ENCODE measurements around the gene TXNDC16. TPM values are rescaled to one million over a fixed set of nuclear protein-coding genes. Genes with fewer than 3 reads are reported as not detected.
"Not testable (repeated sequence)": the region's sequence is repeated elsewhere in the genome, so short reads cannot be mapped to it uniquely, and the experiment has no call there.

TXNDC16 gene
- total RNA-seq, 2 experiments from 2014 or later: 10.5 to 12.0 TPM

- no peak overlapping the region for H3K4me3 Mint-ChIP-seq
- no peaks in the 10 kb centered on the region for H3K27me3 Mint-ChIP-seq
- DNase-seq: no peak
- H3K4me1 Mint-ChIP-seq: no peaks in the 10 kb centered on the region
- no peak overlapping the region for H3K27ac Mint-ChIP-seq
- ChIA-PET CTCF (interaction anchor here (0.6 to 1.0 kb wide), 3 partner anchors 16 to 30 kb away, joined by 3 read pairs; partner anchors contain the start of gene TXNDC16), POLR2A (no interaction called here)
- no peaks in the 10 kb centered on the region for H3K9me3 Mint-ChIP-seq
- peaks cover 17% of the 10 kb centered on the region for H3K36me3 Mint-ChIP-seq (ENCODE audit: low read depth)
These were observed 25.3 kb downstream of the TXNDC16 start for GRCh38 chr14:52527052-52527451.

GRCh38 chr14:52522581-52523345 is 29.5 kb downstream of the TXNDC16 start:
- CTCF ChIA-PET: no interaction called here
- no peak overlapping the region for H3K27ac Mint-ChIP-seq
- DNase-seq: no peak
- H3K27me3 Mint-ChIP-seq: no peaks in the 10 kb centered on the region
- POLR2A ChIA-PET: no interaction called here
- no peaks in the 10 kb centered on the region for H3K9me3 Mint-ChIP-seq
- H3K36me3 Mint-ChIP-seq (ENCODE audit: low read depth): peaks cover 7% of the 10 kb centered on the region
- H3K4me1 Mint-ChIP-seq: no peaks in the 10 kb centered on the region
- H3K4me3 Mint-ChIP-seq: no peak overlapping the region

GRCh38 chr14:52522033-52522432 is 30.3 kb downstream of the TXNDC16 start:
- H3K4me1 Mint-ChIP-seq: no peaks in the 10 kb centered on the region
- H3K4me3 Mint-ChIP-seq: no peak overlapping the region
- H3K27ac Mint-ChIP-seq: no peak overlapping the region
- DNase-seq: no peak
- no peaks in the 10 kb centered on the region for H3K27me3 Mint-ChIP-seq
- ChIA-PET POLR2A (no interaction called here), CTCF (no interaction called here)
- peaks cover 4% of the 10 kb centered on the region for H3K36me3 Mint-ChIP-seq (ENCODE audit: low read depth)
- no peaks in the 10 kb centered on the region for H3K9me3 Mint-ChIP-seq

DNA sequence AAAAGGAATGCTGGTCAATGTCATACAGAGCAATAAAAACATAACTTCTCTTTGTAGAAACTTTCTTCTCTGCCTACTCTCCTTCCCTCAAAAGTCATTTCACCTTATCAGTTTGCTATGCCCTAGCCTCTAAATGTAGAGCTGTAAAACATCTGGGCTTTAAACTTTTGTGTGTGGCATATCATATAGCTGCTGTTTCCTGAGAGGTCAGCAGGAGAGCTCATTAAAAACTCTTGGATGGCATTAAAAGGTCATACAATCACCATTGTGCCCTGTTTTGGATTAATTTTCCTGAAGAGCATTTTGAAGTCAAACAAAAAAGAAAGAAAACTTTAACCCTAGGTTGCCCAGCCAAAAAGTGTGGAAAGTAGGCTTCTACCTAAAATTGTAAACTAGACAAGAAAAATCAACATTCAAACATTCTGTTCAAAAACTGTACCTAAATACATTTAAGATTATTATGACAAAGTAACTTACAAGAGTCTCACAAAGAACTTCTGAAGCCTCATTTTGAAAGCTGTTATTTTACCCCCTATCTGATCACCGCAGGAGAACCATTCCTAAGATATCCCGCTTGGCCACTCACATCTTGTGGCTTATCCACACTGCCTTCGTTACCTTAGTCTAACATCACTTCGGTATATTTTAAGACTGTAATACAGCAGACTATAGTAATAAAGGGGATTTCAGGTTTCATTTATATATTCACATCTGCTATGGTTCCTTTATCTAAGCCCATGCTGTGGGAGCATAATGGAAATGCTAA is 38.1 kb downstream of the TXNDC16 start:
- Mint-ChIP-seq H3K4me1 (no peaks in the 10 kb centered on the region), H3K9me3 (no peaks in the 10 kb centered on the region), H3K36me3 (ENCODE audit: low read depth) (peaks cover 2% of the 10 kb centered on the region), H3K27ac (no peak overlapping the region), H3K27me3 (no peaks in the 10 kb centered on the region), H3K4me3 (no peak overlapping the region)
- ChIA-PET POLR2A (no interaction called here), CTCF (no interaction called here)
- no peak for DNase-seq

DNA sequence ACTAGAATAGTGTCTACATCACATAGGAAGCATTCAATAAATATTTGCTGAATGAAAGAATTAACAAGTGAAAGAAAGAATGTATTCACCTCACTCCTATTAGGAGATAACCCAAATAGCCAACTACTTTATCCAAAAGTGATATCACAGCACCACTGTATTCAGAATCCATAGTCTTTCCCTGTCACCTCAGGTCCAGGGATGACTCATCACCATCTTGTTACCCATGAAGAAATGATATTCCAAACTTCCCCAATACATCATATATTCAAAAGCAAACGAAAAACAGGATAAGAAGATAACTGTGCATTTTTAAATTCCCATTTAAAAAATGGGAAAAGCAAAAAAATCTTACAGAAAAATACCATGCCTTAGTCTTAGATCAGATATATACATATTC is 39.1 kb downstream of the TXNDC16 start:
- no peak for DNase-seq
- Mint-ChIP-seq H3K4me1 (no peaks in the 10 kb centered on the region), H3K27me3 (no peaks in the 10 kb centered on the region), H3K27ac (no peak overlapping the region), H3K9me3 (no peaks in the 10 kb centered on the region), H3K4me3 (no peak overlapping the region), H3K36me3 (ENCODE audit: low read depth) (peaks cover 10% of the 10 kb centered on the region)
- POLR2A ChIA-PET: no interaction called here
- CTCF ChIA-PET: no interaction called here

GRCh38 chr14:52494444-52494843 is 57.9 kb downstream of the TXNDC16 start:
- no peak overlapping the region for H3K4me3 Mint-ChIP-seq
- POLR2A ChIA-PET: no interaction called here
- no peak overlapping the region for H3K27ac Mint-ChIP-seq
- peaks cover 43% of the 10 kb centered on the region for H3K36me3 Mint-ChIP-seq (ENCODE audit: low read depth)
- no peaks in the 10 kb centered on the region for H3K27me3 Mint-ChIP-seq
- H3K9me3 Mint-ChIP-seq: peaks cover 10% of the 10 kb centered on the region
- no peaks in the 10 kb centered on the region for H3K4me1 Mint-ChIP-seq
- DNase-seq: no peak
- CTCF ChIA-PET: no interaction called here

DNA sequence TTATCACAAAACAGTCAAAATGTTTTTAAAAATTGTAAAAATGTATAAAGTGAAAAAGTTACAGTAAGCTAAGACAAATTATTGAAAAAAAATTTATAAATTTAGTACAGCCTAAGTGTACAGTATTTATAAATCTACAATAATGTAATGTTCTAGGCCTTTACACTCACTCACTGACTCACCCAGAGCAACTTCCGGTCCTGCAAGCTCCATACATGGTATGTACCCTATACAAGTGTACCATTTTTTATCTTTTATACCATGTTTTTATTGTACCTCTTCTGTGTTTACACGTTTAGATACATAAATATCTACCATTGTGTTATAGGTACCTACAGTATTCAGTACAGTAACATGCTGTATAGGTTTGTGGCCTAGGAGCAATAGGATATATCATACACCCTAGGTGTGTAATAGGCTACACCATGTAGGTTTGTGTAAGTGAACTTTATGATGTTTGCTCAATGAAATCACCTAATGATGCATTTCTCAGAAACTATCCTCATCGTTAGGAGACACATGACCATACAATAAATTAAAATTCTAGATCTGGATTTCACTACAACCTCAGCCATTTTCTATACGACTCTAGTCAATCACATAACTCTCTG is 66.8 kb downstream of the TXNDC16 start:
- CTCF ChIA-PET: interaction anchor here (1.3 kb wide), 1 partner anchor 135 kb away, joined by 3 read pairs; no protein-coding TSS in a partner anchor

DNA sequence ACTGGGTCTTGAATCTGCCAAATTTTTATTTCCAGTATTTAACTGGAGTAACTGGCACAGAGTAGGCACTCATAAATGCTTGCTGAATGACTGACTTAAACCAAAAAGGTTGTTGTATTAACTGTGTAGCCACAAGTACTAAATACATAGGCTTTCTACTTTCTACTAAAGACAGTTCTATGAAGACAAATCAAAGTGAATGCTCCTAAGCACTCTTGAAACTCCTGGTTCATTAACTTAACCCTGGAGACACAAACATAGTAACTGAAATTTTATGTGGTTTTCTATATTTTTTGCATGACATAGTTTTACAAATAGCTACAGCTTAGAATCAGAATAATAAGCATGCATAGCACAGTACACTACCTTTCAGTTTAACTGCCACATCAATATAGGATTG is 70.4 kb downstream of the TXNDC16 start:
- no peaks in the 10 kb centered on the region for H3K27me3 Mint-ChIP-seq
- H3K4me3 Mint-ChIP-seq: no peak overlapping the region
- no peak for DNase-seq
- H3K4me1 Mint-ChIP-seq: peaks cover 22% of the 10 kb centered on the region
- CTCF ChIA-PET: interaction anchor here (0.9 kb wide), 1 partner anchor 16 kb away, joined by 3 read pairs; no protein-coding TSS in a partner anchor
- peaks cover 15% of the 10 kb centered on the region for H3K9me3 Mint-ChIP-seq
- POLR2A ChIA-PET: no interaction called here
- H3K27ac Mint-ChIP-seq: no peak overlapping the region
- peaks cover 45% of the 10 kb centered on the region for H3K36me3 Mint-ChIP-seq (ENCODE audit: low read depth)

More for the DNA sequence above, 66.8 kb downstream of the TXNDC16 start:
- peaks cover 23% of the 10 kb centered on the region for H3K36me3 Mint-ChIP-seq (ENCODE audit: low read depth)
- no peak overlapping the region for H3K27ac Mint-ChIP-seq
- H3K4me1 Mint-ChIP-seq: peaks cover 12% of the 10 kb centered on the region
- H3K27me3 Mint-ChIP-seq: no peaks in the 10 kb centered on the region
- DNase-seq: no peak
- H3K9me3 Mint-ChIP-seq: no peaks in the 10 kb centered on the region
- no peak overlapping the region for H3K4me3 Mint-ChIP-seq
- POLR2A ChIA-PET: no interaction called here

GRCh38 chr14:52473557-52473956 is 78.7 kb downstream of the TXNDC16 start:
- Mint-ChIP-seq H3K36me3 (ENCODE audit: low read depth) (peaks cover 58% of the 10 kb centered on the region), H3K9me3 (peaks cover 18% of the 10 kb centered on the region), H3K27me3 (no peaks in the 10 kb centered on the region), H3K27ac (no peak overlapping the region), H3K4me1 (peaks cover 38% of the 10 kb centered on the region), H3K4me3 (no peak overlapping the region)
- ChIA-PET POLR2A (no interaction called here), CTCF (no interaction called here)
- DNase-seq: peak; percentile 47

- H3K4me1 Mint-ChIP-seq: peaks cover 35% of the 10 kb centered on the region
- POLR2A ChIA-PET: no interaction called here
- H3K36me3 Mint-ChIP-seq (ENCODE audit: low read depth): peaks cover 55% of the 10 kb centered on the region
These were observed 79.6 kb downstream of the TXNDC16 start for GRCh38 chr14:52472728-52473127.

GRCh38 chr14:52472251-52472650 is 80.1 kb downstream of the TXNDC16 start:
- H3K27me3 Mint-ChIP-seq, CTCF ChIA-PET, H3K4me3 Mint-ChIP-seq, DNase-seq, H3K27ac Mint-ChIP-seq, POLR2A ChIA-PET: not testable (repeated sequence)
- peaks cover 12% of the 10 kb centered on the region for H3K9me3 Mint-ChIP-seq
- H3K36me3 Mint-ChIP-seq (ENCODE audit: low read depth): peaks cover 55% of the 10 kb centered on the region
- H3K4me1 Mint-ChIP-seq: peaks cover 38% of the 10 kb centered on the region

More at GRCh38 chr14:52472728-52473127, 79.6 kb downstream of the TXNDC16 start:
- no peak for DNase-seq
- H3K9me3 Mint-ChIP-seq: peaks cover 17% of the 10 kb centered on the region
- CTCF ChIA-PET: no interaction called here
- H3K4me3 Mint-ChIP-seq: no peak overlapping the region
- H3K27me3 Mint-ChIP-seq: no peaks in the 10 kb centered on the region
- H3K27ac Mint-ChIP-seq: no peak overlapping the region

DNA sequence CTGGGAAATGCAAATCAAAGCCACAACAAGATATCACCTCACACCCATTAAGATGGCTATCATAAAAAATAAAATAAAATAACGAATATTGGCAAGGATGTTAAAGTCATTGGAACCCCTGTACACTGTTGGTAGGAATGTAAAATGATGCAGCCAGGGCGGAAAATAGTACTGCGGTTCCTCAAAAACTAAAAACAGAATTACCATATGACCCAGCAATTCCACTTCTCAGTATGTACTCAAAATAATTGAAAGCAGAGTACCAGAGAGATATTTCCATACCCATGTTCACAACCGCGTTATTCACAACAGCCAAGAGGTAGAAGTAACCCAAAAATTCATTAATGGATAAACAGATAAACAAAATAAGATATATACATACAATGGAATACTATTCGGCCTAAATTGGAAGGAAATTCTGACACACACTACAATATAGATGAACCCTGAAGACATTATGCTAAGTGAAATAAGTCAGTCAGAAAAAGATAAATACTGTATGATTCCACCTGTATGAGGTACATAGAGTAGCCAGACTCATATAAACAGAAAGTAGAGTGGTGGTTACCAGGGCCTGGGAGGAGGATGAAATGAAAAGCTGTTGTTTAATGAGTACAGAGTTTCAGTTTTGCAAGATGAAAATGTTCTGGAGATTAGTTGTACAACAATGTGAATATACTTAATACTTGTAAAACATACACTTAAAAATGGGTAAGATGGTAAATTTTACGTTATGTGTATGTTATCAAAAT is 84.6 kb downstream of the TXNDC16 start:
- POLR2A ChIA-PET: no interaction called here
- Mint-ChIP-seq H3K4me3 (no peak overlapping the region), H3K27ac (peak overlapping the region; percentile 16), H3K36me3 (ENCODE audit: low read depth) (peaks cover 48% of the 10 kb centered on the region), H3K9me3 (peaks cover 2% of the 10 kb centered on the region), H3K4me1 (peaks cover 34% of the 10 kb centered on the region), H3K27me3 (no peaks in the 10 kb centered on the region)
- CTCF ChIA-PET: interaction anchor here (1.1 kb wide), 1 partner anchor 164 kb away, joined by 3 read pairs; no protein-coding TSS in a partner anchor
- peak; percentile 28 for DNase-seq

Measured in activated CD4-positive, alpha-beta T cell treated with anti-CD3 and anti-CD28 coated beads, Interleukin-2, amount 10 ng/mL, durations not matched to agents 7 days and 5 days (primary cell).